Measurements from ENCODE around the gene ANKRD13D.

The ANKRD13D gene

GRCh38 chr11:67345247-67345919 lies 56.3 kb downstream of the ANKRD13D start:
- H3K27ac ChIP-seq (ENCODE audit: low read depth, low read length): no peak overlapping the region
- no peaks in the 10 kb centered on the region for H3K4me1 ChIP-seq (ENCODE audit: control insufficient read depth, insufficient read depth, low read length)
- H3K9ac ChIP-seq (ENCODE audit: low read depth, low read length): no peak overlapping the region

GRCh38 chr11:67345920-67346819 lies 57.1 kb downstream of the ANKRD13D start:
- Histone ChIP-seq H3K27me3 (ENCODE audit: control insufficient read depth, insufficient read depth, low read length) (no peaks in the 10 kb centered on the region), H3K9me3 (ENCODE audit: control insufficient read depth, insufficient read depth, low read length) (no peaks in the 10 kb centered on the region), H3K27ac (ENCODE audit: low read depth, low read length) (no peak overlapping the region), H3K9ac (ENCODE audit: low read depth, low read length) (no peak overlapping the region), H3K36me3 (ENCODE audit: control insufficient read depth, insufficient read depth, low read length) (no peaks in the 10 kb centered on the region), H3K4me3 (ENCODE audit: low read depth, low read length) (no peak overlapping the region), H3K4me1 (ENCODE audit: control insufficient read depth, insufficient read depth, low read length) (no peaks in the 10 kb centered on the region)

More at GRCh38 chr11:67345247-67345919, 56.3 kb downstream of the ANKRD13D start:
- Histone ChIP-seq H3K27me3 (ENCODE audit: control insufficient read depth, insufficient read depth, low read length) (no peaks in the 10 kb centered on the region), H3K4me3 (ENCODE audit: low read depth, low read length) (no peak overlapping the region), H3K36me3 (ENCODE audit: control insufficient read depth, insufficient read depth, low read length) (no peaks in the 10 kb centered on the region), H3K9me3 (ENCODE audit: control insufficient read depth, insufficient read depth, low read length) (no peaks in the 10 kb centered on the region)

- H3K27ac ChIP-seq (ENCODE audit: low read depth, low read length): no peak overlapping the region
- no peaks in the 10 kb centered on the region for H3K27me3 ChIP-seq (ENCODE audit: control insufficient read depth, insufficient read depth, low read length)
- H3K36me3 ChIP-seq (ENCODE audit: control insufficient read depth, insufficient read depth, low read length): no peaks in the 10 kb centered on the region
- H3K4me3 ChIP-seq (ENCODE audit: low read depth, low read length): no peak overlapping the region
- no peak overlapping the region for H3K9ac ChIP-seq (ENCODE audit: low read depth, low read length)
- peaks cover 5% of the 10 kb centered on the region; the same call in 1 of the 2 replicates for H3K4me1 ChIP-seq (ENCODE audit: control insufficient read depth, insufficient read depth, low read length)
- H3K9me3 ChIP-seq (ENCODE audit: control insufficient read depth, insufficient read depth, low read length): no peaks in the 10 kb centered on the region
Measured at GRCh38 chr11:67347964-67348749, 59.1 kb downstream of the ANKRD13D start.

GRCh38 chr11:67349036-67349435 lies 59.9 kb downstream of the ANKRD13D start:
- H3K36me3 ChIP-seq (ENCODE audit: control insufficient read depth, insufficient read depth, low read length): no peaks in the 10 kb centered on the region
- H3K9ac ChIP-seq (ENCODE audit: low read depth, low read length): no peak overlapping the region
- H3K27me3 ChIP-seq (ENCODE audit: control insufficient read depth, insufficient read depth, low read length): no peaks in the 10 kb centered on the region
- peaks cover 8% of the 10 kb centered on the region for H3K4me1 ChIP-seq (ENCODE audit: control insufficient read depth, insufficient read depth, low read length)
- H3K4me3 ChIP-seq (ENCODE audit: low read depth, low read length): no peak overlapping the region
- H3K9me3 ChIP-seq (ENCODE audit: control insufficient read depth, insufficient read depth, low read length): no peaks in the 10 kb centered on the region
- no peak overlapping the region for H3K27ac ChIP-seq (ENCODE audit: low read depth, low read length)

GRCh38 chr11:67349457-67349856 lies 60.4 kb downstream of the ANKRD13D start:
- H3K9ac ChIP-seq (ENCODE audit: low read depth, low read length): no peak overlapping the region
- H3K9me3 ChIP-seq (ENCODE audit: control insufficient read depth, insufficient read depth, low read length): no peaks in the 10 kb centered on the region
- no peaks in the 10 kb centered on the region for H3K27me3 ChIP-seq (ENCODE audit: control insufficient read depth, insufficient read depth, low read length)
- peaks cover 12% of the 10 kb centered on the region for H3K4me1 ChIP-seq (ENCODE audit: control insufficient read depth, insufficient read depth, low read length)
- H3K4me3 ChIP-seq (ENCODE audit: low read depth, low read length): no peak overlapping the region
- H3K27ac ChIP-seq (ENCODE audit: low read depth, low read length): no peak overlapping the region
- no peaks in the 10 kb centered on the region for H3K36me3 ChIP-seq (ENCODE audit: control insufficient read depth, insufficient read depth, low read length)

GRCh38 chr11:67349928-67350465 lies 60.9 kb downstream of the ANKRD13D start:
- H3K27ac ChIP-seq (ENCODE audit: low read depth, low read length): no peak overlapping the region
- H3K9ac ChIP-seq (ENCODE audit: low read depth, low read length): no peak overlapping the region
- no peak overlapping the region for H3K4me3 ChIP-seq (ENCODE audit: low read depth, low read length)
- H3K9me3 ChIP-seq (ENCODE audit: control insufficient read depth, insufficient read depth, low read length): no peaks in the 10 kb centered on the region
- H3K27me3 ChIP-seq (ENCODE audit: control insufficient read depth, insufficient read depth, low read length): no peaks in the 10 kb centered on the region
- H3K36me3 ChIP-seq (ENCODE audit: control insufficient read depth, insufficient read depth, low read length): no peaks in the 10 kb centered on the region
- H3K4me1 ChIP-seq (ENCODE audit: control insufficient read depth, insufficient read depth, low read length): peaks cover 13% of the 10 kb centered on the region

- H3K4me1 ChIP-seq (ENCODE audit: control insufficient read depth, insufficient read depth, low read length): peaks cover 13% of the 10 kb centered on the region
- H3K9ac ChIP-seq (ENCODE audit: low read depth, low read length): no peak overlapping the region
- no peak overlapping the region for H3K4me3 ChIP-seq (ENCODE audit: low read depth, low read length)
Measured at GRCh38 chr11:67351275-67352005, 62.3 kb downstream of the ANKRD13D start.

More at GRCh38 chr11:67351275-67352005, 62.3 kb downstream of the ANKRD13D start:
- Histone ChIP-seq H3K27ac (ENCODE audit: low read depth, low read length) (no peak overlapping the region), H3K9me3 (ENCODE audit: control insufficient read depth, insufficient read depth, low read length) (no peaks in the 10 kb centered on the region), H3K27me3 (ENCODE audit: control insufficient read depth, insufficient read depth, low read length) (no peaks in the 10 kb centered on the region), H3K36me3 (ENCODE audit: control insufficient read depth, insufficient read depth, low read length) (no peaks in the 10 kb centered on the region)

All from HUES48 (cell line).